Midbrain (tissue), 1 donor: ENCODE data around the gene SLC25A21.
"Not testable (repeated sequence)": the region's sequence is repeated elsewhere in the genome, so short reads cannot be mapped to it uniquely, and the experiment has no call there.

Source experiments
- DNase-seq: peaks from one replicate; lab custom pipeline; 2025; lab: John Stamatoyannopoulos, UW

The SLC25A21 gene

GRCh38 chr14:37186865-37187264 is 14.5 kb upstream of the SLC25A21 start:
- no peak for DNase-seq

DNA sequence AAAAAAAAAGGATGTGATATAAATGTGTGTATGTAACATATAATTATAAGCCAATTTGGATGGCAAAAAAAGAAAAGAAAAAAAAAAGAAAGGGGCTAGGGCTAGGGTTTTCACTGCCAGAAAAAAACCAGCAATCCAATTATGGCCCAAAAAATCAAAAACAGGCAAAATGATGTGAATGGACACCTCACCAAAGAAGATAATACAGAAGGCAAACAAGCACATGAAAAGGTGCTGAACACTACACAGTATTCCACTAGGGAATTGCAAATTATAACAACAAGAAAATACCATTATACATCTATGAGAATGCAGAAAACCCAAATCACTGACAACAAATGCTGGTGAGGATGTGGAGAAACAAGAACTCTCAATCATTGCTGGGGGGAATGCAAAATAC is 13.3 kb upstream of the SLC25A21 start:
- DNase-seq = no peak

DNA sequence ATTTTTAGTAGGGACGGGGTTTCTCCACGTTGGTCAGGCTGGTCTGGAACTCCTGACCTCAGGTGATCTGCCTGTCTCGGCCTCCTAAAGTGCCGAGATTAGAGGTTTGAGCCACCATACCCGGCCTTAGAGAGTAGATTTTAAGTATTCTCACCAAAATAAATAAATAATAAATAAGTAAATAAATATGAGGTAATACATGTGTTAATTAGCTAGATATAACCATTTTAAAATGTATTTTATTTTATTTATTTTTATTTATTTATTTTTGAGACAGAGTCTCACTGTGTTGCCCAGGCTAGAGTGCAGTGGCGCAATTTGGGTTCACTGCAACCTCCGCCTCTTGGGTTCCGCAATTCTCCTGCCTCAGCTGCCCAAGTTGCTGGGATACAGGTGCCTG is 12.1 kb upstream of the SLC25A21 start:
- DNase-seq = not testable (repeated sequence)

GRCh38 chr14:37181441-37181840 is 9.0 kb upstream of the SLC25A21 start:
- DNase-seq = no peak

GRCh38 chr14:37180886-37181285 is 8.5 kb upstream of the SLC25A21 start:
- not testable (repeated sequence) for DNase-seq

- no peak for DNase-seq
Measured at GRCh38 chr14:37179896-37180502, 7.6 kb upstream of the SLC25A21 start.

GRCh38 chr14:37172936-37173614 is 669 bp upstream of the SLC25A21 start:
- DNase-seq = no peak

DNA sequence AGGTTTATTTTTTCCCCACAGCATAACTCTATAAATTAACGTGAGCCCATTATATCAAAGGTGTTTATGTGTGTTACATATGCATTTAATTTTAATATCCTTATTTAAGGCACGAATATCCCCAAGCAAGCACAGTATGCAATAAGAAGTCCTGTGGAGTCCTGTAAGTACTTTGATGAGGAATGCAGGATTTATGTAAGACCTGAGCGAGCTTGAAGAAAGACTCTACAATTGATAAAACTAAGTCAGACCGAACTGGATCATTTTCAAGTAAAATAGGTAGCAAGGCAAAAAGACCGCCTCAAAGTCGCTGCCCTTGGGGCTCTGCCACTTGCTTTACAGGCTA is 755 bp downstream of the SLC25A21 start:
- DNase-seq = no peak

DNA sequence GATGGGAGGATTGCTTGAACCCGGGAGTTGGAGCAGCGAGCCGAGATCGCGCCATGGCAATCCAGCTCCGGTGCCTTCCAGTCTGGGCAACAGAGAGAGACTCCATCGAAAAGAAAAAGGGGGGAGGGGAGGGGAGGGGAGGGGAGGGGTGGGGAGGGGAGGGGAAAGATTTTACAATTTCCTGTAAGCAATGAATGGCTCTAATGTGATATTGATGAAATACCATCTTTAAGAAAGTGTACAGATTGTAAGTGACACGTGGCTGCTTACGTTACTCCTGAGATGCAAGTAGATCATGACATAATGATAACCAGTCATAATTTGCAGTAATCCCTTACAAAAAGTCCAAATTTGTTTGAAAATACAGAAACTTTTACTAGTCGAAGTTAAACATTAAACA is 1.4 kb downstream of the SLC25A21 start:
- DNase-seq = no peak

GRCh38 chr14:37170237-37170636 is 2.2 kb downstream of the SLC25A21 start:
- DNase-seq = no peak

DNA sequence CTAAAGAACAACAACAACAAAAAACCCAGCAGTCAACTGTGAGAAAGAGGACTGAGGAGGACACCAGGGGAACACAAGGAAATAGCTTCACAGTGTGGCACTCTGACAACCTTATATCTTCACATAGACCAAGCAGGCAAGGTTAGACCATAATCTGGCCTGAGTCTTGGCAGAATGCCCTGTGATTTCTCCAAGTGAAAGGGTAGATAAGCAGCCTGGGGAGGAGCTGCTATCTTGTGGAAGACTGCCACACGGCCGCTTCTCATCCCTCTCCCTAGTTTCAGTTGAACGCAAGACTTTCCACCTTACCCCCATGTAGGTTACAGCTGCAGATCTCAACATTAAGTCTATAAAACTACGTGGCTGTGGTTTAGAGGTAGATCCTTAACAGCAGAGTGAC is 3.7 kb downstream of the SLC25A21 start:
- DNase-seq = no peak

DNA sequence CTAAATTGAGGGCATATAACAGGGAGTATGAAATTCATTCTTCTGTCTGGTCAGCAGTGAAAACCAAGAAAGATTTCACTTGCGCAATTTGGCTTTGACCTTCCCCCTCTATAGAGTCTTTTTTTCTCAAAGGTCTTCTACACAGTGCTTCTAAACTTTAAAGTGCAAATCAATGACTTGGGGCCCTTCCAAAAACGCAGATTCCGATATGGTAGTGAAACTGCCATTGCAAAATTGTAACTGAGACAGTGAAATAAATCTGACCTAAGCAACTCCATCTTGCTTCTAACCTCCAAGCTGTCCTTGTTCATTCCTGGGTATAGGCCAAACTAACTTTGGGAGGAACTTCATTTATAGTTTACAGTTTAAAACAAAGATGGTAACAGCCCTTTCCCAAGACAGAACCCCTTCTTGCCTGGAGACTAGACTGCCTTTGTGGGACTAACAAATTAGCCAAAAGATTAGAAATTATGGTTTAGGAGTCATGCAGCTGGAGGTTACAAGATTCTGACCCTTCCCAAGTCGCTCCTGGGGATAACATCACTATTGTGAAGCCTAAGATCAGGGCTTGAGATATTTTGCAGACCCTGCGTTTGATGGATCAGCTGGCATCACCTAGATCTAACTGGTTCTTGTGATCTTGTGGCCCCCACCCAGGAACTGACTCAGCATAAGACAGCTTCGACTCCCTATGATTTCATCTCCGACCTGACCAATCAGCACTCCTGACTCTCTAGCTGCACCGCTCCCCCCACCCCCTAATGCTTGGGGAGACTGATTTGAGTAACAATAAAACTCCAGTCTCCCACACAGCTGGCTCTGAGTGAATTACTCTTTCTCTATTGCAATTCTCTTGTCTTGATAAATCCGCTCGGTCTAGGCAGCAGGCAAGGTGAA is 5.0 kb downstream of the SLC25A21 start:
- no peak for DNase-seq

DNA sequence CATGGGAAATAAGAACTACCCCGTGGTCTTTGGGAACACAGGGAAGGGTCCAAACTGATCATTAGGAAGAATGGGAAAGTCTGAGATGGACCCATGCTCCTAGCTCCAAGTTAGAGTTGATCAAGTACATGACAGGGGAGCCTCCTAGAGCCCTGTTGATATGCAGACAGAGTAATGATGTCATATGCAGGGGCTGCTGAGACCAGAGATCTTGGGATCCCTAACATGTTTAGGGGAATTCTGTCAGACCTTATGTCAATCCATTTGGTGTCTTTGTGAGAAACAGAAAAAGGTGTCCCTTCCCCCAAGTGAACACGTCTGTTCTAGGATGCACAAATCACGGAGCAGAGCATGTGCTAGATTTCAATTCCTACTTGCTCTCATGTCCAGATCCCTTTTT is 6.6 kb downstream of the SLC25A21 start:
- DNase-seq = no peak

DNA sequence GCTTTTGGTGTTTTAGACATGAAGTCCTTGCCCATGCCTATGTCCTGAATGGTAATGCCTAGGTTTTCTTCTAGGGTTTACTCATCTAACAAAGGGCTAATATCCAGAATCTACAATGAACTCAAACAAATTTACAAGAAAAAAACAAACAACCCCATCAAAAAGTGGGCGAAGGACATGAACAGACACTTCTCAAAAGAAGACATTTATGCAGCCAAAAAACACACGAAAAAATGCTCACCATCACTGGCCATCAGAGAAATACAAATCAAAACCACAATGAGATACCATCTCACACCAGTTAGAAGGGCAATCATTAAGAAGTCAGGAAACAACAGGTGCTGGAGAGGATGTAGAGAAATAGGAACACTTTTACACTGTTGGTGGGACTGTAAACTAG is 10.1 kb downstream of the SLC25A21 start:
- DNase-seq = not testable (repeated sequence)

GRCh38 chr14:37157987-37158386 is 14.4 kb downstream of the SLC25A21 start:
- no peak for DNase-seq

GRCh38 chr14:37153483-37153882 is 18.9 kb downstream of the SLC25A21 start:
- no peak for DNase-seq

DNA sequence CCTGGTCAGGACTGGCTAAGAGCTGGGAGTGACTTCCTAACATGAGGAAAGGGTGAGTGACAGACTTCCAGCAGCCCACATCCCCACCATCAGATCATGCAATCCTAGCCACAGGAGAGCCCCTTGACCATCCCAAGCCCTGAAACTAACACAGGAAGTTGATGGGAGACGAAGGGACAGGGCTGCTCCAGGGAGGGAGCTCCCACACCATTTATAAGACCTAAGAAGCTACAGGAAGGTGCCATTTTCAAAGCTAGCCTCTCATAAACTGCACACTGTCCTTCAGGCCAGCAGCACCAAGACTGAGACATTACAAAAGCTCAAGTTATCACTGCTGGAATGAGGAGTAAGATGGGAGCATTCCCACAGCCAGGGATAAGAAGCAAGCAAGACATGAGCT is 19.4 kb downstream of the SLC25A21 start:
- no peak for DNase-seq

DNA sequence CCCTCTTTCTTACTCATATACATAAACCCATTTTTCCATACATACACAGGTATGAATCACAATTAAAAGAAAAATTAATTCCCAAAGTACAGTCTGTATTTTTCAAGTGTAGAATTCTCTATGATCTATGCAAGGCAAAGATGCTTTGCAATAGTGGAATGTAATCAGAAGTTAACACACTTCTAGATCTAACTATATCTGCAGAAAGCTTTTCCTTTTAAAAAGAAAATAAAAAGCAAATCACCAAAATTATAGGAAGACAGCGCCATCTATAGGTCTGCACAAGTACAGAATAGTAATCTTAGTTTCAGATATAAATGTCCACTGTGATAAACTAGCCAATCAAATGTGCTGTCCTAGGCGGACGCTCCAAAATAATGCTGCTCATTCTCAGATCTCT is 22.0 kb downstream of the SLC25A21 start:
- DNase-seq = peak; percentile 60

DNA sequence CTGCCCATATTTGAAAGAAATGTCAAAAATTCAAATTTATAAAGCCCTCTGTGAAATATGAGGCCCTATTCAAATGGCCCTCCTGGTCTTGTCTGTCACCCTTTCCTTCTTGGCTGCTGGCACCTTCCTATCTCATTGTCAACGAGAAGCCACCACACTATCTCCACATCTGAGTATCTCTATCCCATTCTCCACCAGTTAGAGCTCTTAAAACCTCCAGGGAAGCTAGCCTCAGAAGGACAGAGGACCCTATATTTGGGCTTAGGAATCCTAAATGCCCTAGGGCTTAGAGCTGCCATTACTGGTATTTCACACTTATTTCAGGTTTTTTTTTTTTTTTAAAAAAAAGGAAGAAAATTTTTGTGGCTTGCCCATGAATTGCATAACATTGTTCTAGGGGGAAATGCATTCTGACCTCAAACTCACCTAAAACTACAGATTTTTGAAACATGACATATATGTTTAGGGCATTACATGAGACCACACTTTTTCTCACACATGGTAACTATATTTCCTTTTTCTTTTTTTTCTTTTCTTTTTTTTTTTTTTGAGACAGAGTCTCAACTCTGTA is 25.0 kb downstream of the SLC25A21 start:
- DNase-seq = no peak

- not testable (repeated sequence) for DNase-seq
Measured at GRCh38 chr14:37146438-37146837, 26.0 kb downstream of the SLC25A21 start.

GRCh38 chr14:37145395-37145794 is 27.0 kb downstream of the SLC25A21 start:
- no peak for DNase-seq

GRCh38 chr14:37144729-37145363 is 27.6 kb downstream of the SLC25A21 start:
- DNase-seq = no peak
